ENCODE data around the gene LY6G5B. TPM values are rescaled to one million over a fixed set of nuclear protein-coding genes. Genes with fewer than 3 reads are reported as not detected.

The LY6G5B gene
- total RNA-seq, 1 experiment from 2014 or later, result 1.1 TPM

- DNase-seq, result no peak
- no peaks in the 10 kb centered on the region for H3K27me3 ChIP-seq
- no peaks in the 10 kb centered on the region for H3K9me3 ChIP-seq
- no peaks in the 10 kb centered on the region for H3K36me3 ChIP-seq
- H3K4me3 ChIP-seq, result no peak overlapping the region
Measured at GRCh38 chr6:31713991-31714684, 44.4 kb downstream of the LY6G5B start.

GRCh38 chr6:31715022-31715958 is 45.5 kb downstream of the LY6G5B start, which contains the start of gene LY6G6D:
TSS of gene LY6G6D (plus strand) at chr6:31715348. CDS start at chr6:31715356, 8 bp downstream.
- no peaks in the 10 kb centered on the region for H3K36me3 ChIP-seq
- H3K9me3 ChIP-seq, result no peaks in the 10 kb centered on the region
- no peaks in the 10 kb centered on the region for H3K27me3 ChIP-seq
- H3K4me3 ChIP-seq, result no peak within 1 kb of the TSS
- DNase-seq, result no peak

- DNase-seq, result no peak
- Histone ChIP-seq H3K4me3 (no peak overlapping the region), H3K36me3 (no peaks in the 10 kb centered on the region), H3K9me3 (no peaks in the 10 kb centered on the region), H3K27me3 (no peaks in the 10 kb centered on the region)
Measured at GRCh38 chr6:31717499-31718222, 47.9 kb downstream of the LY6G5B start.

- Histone ChIP-seq H3K27me3 (no peaks in the 10 kb centered on the region), H3K4me3 (no peak overlapping the region), H3K36me3 (no peaks in the 10 kb centered on the region), H3K9me3 (no peaks in the 10 kb centered on the region)
- no peak for DNase-seq
Measured at GRCh38 chr6:31718265-31718664, 48.5 kb downstream of the LY6G5B start.

GRCh38 chr6:31719001-31719400 is 49.2 kb downstream of the LY6G5B start:
- H3K36me3 ChIP-seq, result no peaks in the 10 kb centered on the region
- H3K4me3 ChIP-seq, result no peak overlapping the region
- no peaks in the 10 kb centered on the region for H3K27me3 ChIP-seq

GRCh38 chr6:31720196-31720770 is 50.5 kb downstream of the LY6G5B start:
- Histone ChIP-seq H3K27me3 (no peaks in the 10 kb centered on the region), H3K4me3 (no peak overlapping the region), H3K36me3 (no peaks in the 10 kb centered on the region), H3K9me3 (no peaks in the 10 kb centered on the region)
- DNase-seq, result no peak

More at GRCh38 chr6:31719001-31719400, 49.2 kb downstream of the LY6G5B start:
- DNase-seq, result no peak
- H3K9me3 ChIP-seq, result no peaks in the 10 kb centered on the region

GRCh38 chr6:31721351-31722020 is 51.7 kb downstream of the LY6G5B start, which contains the start of gene LY6G6C:
TSS of gene LY6G6C (minus strand) at chr6:31721746. CDS start at chr6:31721679, 67 bp downstream.
- DNase-seq, result no peak
- H3K27me3 ChIP-seq, result no peaks in the 10 kb centered on the region
- no peaks in the 10 kb centered on the region for H3K36me3 ChIP-seq
- no peaks in the 10 kb centered on the region for H3K9me3 ChIP-seq
- H3K4me3 ChIP-seq, result no peak within 1 kb of the TSS

GRCh38 chr6:31722173-31722572 is 52.4 kb downstream of the LY6G5B start:
- Histone ChIP-seq H3K9me3 (no peaks in the 10 kb centered on the region), H3K36me3 (no peaks in the 10 kb centered on the region)

More at GRCh38 chr6:31722173-31722572, 52.4 kb downstream of the LY6G5B start:
- DNase-seq, result no peak
- no peak overlapping the region for H3K4me3 ChIP-seq
- H3K27me3 ChIP-seq, result no peaks in the 10 kb centered on the region

Other genes starting within 250 kb of the LY6G5B start
- gene MICB, start 171.8 kb upstream of the LY6G5B start, total RNA-seq (2014; rRNA removed; shearing (Covaris generic); ENCODE audit: low replicate concordance), result 13.1 and 17.6 TPM in 2 replicates
- gene MCCD1, start 141.0 kb upstream of the LY6G5B start, total RNA-seq (2014; rRNA removed; shearing (Covaris generic); ENCODE audit: low replicate concordance), result not detected in 2 replicates
- gene DDX39B, start 128.0 kb upstream of the LY6G5B start, total RNA-seq (2014; rRNA removed; shearing (Covaris generic); ENCODE audit: low replicate concordance), result 389 and 536 TPM in 2 replicates
- 2.1 and 3.4 TPM in 2 replicates for gene ATP6V1G2, start 123.4 kb upstream of the LY6G5B start, total RNA-seq (2014; rRNA removed; shearing (Covaris generic); ENCODE audit: low replicate concordance)
- gene NFKBIL1, start 122.4 kb upstream of the LY6G5B start, total RNA-seq (2014; rRNA removed; shearing (Covaris generic); ENCODE audit: low replicate concordance), result 19.7 and 29.3 TPM in 2 replicates
- gene LTA, start 97.7 kb upstream of the LY6G5B start, total RNA-seq (2014; rRNA removed; shearing (Covaris generic); ENCODE audit: low replicate concordance), result not detected in 2 replicates
- not detected in 2 replicates for gene TNF, start 94.4 kb upstream of the LY6G5B start, total RNA-seq (2014; rRNA removed; shearing (Covaris generic); ENCODE audit: low replicate concordance)
- not detected in 2 replicates for gene LTB, start 87.6 kb upstream of the LY6G5B start, total RNA-seq (2014; rRNA removed; shearing (Covaris generic); ENCODE audit: low replicate concordance)
- not detected in 2 replicates for gene LST1, start 83.7 kb upstream of the LY6G5B start, total RNA-seq (2014; rRNA removed; shearing (Covaris generic); ENCODE audit: low replicate concordance)
- gene NCR3, start 77.0 kb upstream of the LY6G5B start, total RNA-seq (2014; rRNA removed; shearing (Covaris generic); ENCODE audit: low replicate concordance), result not detected in 2 replicates
- not detected in 2 replicates for gene AIF1, start 54.7 kb upstream of the LY6G5B start, total RNA-seq (2014; rRNA removed; shearing (Covaris generic); ENCODE audit: low replicate concordance)
- 17.1 and 18.2 TPM in 2 replicates for gene PRRC2A, start 49.3 kb upstream of the LY6G5B start, total RNA-seq (2014; rRNA removed; shearing (Covaris generic); ENCODE audit: low replicate concordance)
- 82.2 and 194 TPM in 2 replicates for gene BAG6, start 17.3 kb upstream of the LY6G5B start, total RNA-seq (2014; rRNA removed; shearing (Covaris generic); ENCODE audit: low replicate concordance)
- gene APOM, start 14.1 kb upstream of the LY6G5B start, total RNA-seq (2014; rRNA removed; shearing (Covaris generic); ENCODE audit: low replicate concordance), result 0.56 TPM in 1 of 2 replicates, not detected in the other
- 5.9 and 6.5 TPM in 2 replicates for gene C6orf47, start 9.2 kb upstream of the LY6G5B start, total RNA-seq (2014; rRNA removed; shearing (Covaris generic); ENCODE audit: low replicate concordance)
- gene GPANK1, start 5.0 kb upstream of the LY6G5B start, total RNA-seq (2014; rRNA removed; shearing (Covaris generic); ENCODE audit: low replicate concordance), result 21.4 and 24.2 TPM in 2 replicates
- gene CSNK2B, start 3.9 kb upstream of the LY6G5B start, total RNA-seq (2014; rRNA removed; shearing (Covaris generic); ENCODE audit: low replicate concordance), result 88.8 and 99.8 TPM in 2 replicates
- not detected in 2 replicates for gene LY6G5C, start 11.1 kb downstream of the LY6G5B start, total RNA-seq (2014; rRNA removed; shearing (Covaris generic); ENCODE audit: low replicate concordance)
- 19.4 and 43.4 TPM in 2 replicates for gene ABHD16A, start 33.3 kb downstream of the LY6G5B start, total RNA-seq (2014; rRNA removed; shearing (Covaris generic); ENCODE audit: low replicate concordance)
- not detected in 2 replicates for gene LY6G6F, start 36.9 kb downstream of the LY6G5B start, total RNA-seq (2014; rRNA removed; shearing (Covaris generic); ENCODE audit: low replicate concordance)
- not detected in 2 replicates for gene LY6G6D, start 45.4 kb downstream of the LY6G5B start, total RNA-seq (2014; rRNA removed; shearing (Covaris generic); ENCODE audit: low replicate concordance)
- not detected in 2 replicates for gene LY6G6C, start 51.8 kb downstream of the LY6G5B start, total RNA-seq (2014; rRNA removed; shearing (Covaris generic); ENCODE audit: low replicate concordance)
- not detected in 2 replicates for gene MPIG6B, start 53.4 kb downstream of the LY6G5B start, total RNA-seq (2014; rRNA removed; shearing (Covaris generic); ENCODE audit: low replicate concordance)
- 24.6 and 31.9 TPM in 2 replicates for gene DDAH2, start 59.3 kb downstream of the LY6G5B start, total RNA-seq (2014; rRNA removed; shearing (Covaris generic); ENCODE audit: low replicate concordance)
- 571 and 764 TPM in 2 replicates for gene CLIC1, start 66.6 kb downstream of the LY6G5B start, total RNA-seq (2014; rRNA removed; shearing (Covaris generic); ENCODE audit: low replicate concordance)
- gene MSH5, start 70.0 kb downstream of the LY6G5B start, total RNA-seq (2014; rRNA removed; shearing (Covaris generic); ENCODE audit: low replicate concordance), result 3.1 and 6.3 TPM in 2 replicates
- gene SAPCD1, start 92.7 kb downstream of the LY6G5B start, total RNA-seq (2014; rRNA removed; shearing (Covaris generic); ENCODE audit: low replicate concordance), result 2.5 TPM in 1 of 2 replicates, not detected in the other
- gene VWA7, start 107.4 kb downstream of the LY6G5B start, total RNA-seq (2014; rRNA removed; shearing (Covaris generic); ENCODE audit: low replicate concordance), result 0.13 and 0.84 TPM in 2 replicates
- 58.8 and 107 TPM in 2 replicates for gene VARS1, start 125.8 kb downstream of the LY6G5B start, total RNA-seq (2014; rRNA removed; shearing (Covaris generic); ENCODE audit: low replicate concordance)
- gene LSM2, start 137.0 kb downstream of the LY6G5B start, total RNA-seq (2014; rRNA removed; shearing (Covaris generic); ENCODE audit: low replicate concordance), result 57.0 and 58.4 TPM in 2 replicates
- gene HSPA1L, start 145.3 kb downstream of the LY6G5B start, total RNA-seq (2014; rRNA removed; shearing (Covaris generic); ENCODE audit: low replicate concordance), result 0.33 and 0.39 TPM in 2 replicates
- 32.5 and 71.8 TPM in 2 replicates for gene HSPA1A, start 145.6 kb downstream of the LY6G5B start, total RNA-seq (2014; rRNA removed; shearing (Covaris generic); ENCODE audit: low replicate concordance)
- gene HSPA1B, start 157.8 kb downstream of the LY6G5B start, total RNA-seq (2014; rRNA removed; shearing (Covaris generic); ENCODE audit: low replicate concordance), result 48.7 and 72.1 TPM in 2 replicates
- gene NEU1, start 192.8 kb downstream of the LY6G5B start, total RNA-seq (2014; rRNA removed; shearing (Covaris generic); ENCODE audit: low replicate concordance), result 11.7 and 14.6 TPM in 2 replicates
- not detected in 2 replicates for gene SLC44A4, start 209.0 kb downstream of the LY6G5B start, total RNA-seq (2014; rRNA removed; shearing (Covaris generic); ENCODE audit: low replicate concordance)
- gene EHMT2, start 227.7 kb downstream of the LY6G5B start, total RNA-seq (2014; rRNA removed; shearing (Covaris generic); ENCODE audit: low replicate concordance), result 30.4 and 38.9 TPM in 2 replicates
- gene ZBTB12, start 232.1 kb downstream of the LY6G5B start, total RNA-seq (2014; rRNA removed; shearing (Covaris generic); ENCODE audit: low replicate concordance), result 0.67 and 9.3 TPM in 2 replicates

All from MG63 (cell line).